ENCODE results near the gene STATH. TPM values are rescaled to one million over a fixed set of nuclear protein-coding genes. Genes with fewer than 3 reads are reported as not detected.

STATH gene
- total RNA-seq, result not detected in 2 replicates
- long read RNA-seq, result 0 reads

- H3K9me3 Mint-ChIP-seq, result no peaks in the 10 kb centered on the region
- no peaks in the 10 kb centered on the region for H3K36me3 Mint-ChIP-seq (ENCODE audit: low read depth)
- no peak for TF ChIP-seq CTCF (conservative IDR thresholded peaks at IDR 0.05)
- H3K27ac Mint-ChIP-seq (ENCODE audit: unreplicated experiment), result no peak within 1 kb of the TSS
- H3K4me1 Mint-ChIP-seq, result no peaks in the 10 kb centered on the region
- no peak for DNase-seq (ENCODE audit: low read depth, low spot score)
- no peaks in the 10 kb centered on the region for H3K27me3 Mint-ChIP-seq (ENCODE audit: low read depth)
- H3K4me3 Mint-ChIP-seq, result no peak within 1 kb of the TSS
Observed at GRCh38 chr4:69995526-69996016, at the start of gene STATH. Gene STATH, plus strand, starts transcription at chr4:69995966. Its CDS starts 2,472 bp downstream, at chr4:69998438.

- TF ChIP-seq CTCF (conservative IDR thresholded peaks at IDR 0.05), result no peak
- Mint-ChIP-seq H3K9me3 (no peaks in the 10 kb centered on the region), H3K4me3 (no peak overlapping the region), H3K27ac (ENCODE audit: unreplicated experiment) (no peak overlapping the region), H3K27me3 (ENCODE audit: low read depth) (no peaks in the 10 kb centered on the region), H3K36me3 (ENCODE audit: low read depth) (no peaks in the 10 kb centered on the region), H3K4me1 (no peaks in the 10 kb centered on the region)
- no peak for DNase-seq (ENCODE audit: low read depth, low spot score)
Observed at GRCh38 chr4:69951602-69952001, 44.2 kb upstream of the STATH start.

- no peaks in the 10 kb centered on the region for H3K9me3 Mint-ChIP-seq
- no peak for TF ChIP-seq CTCF (conservative IDR thresholded peaks at IDR 0.05)
- no peaks in the 10 kb centered on the region for H3K36me3 Mint-ChIP-seq (ENCODE audit: low read depth)
- H3K4me1 Mint-ChIP-seq, result no peaks in the 10 kb centered on the region
- DNase-seq (ENCODE audit: low read depth, low spot score), result no peak
- H3K4me3 Mint-ChIP-seq, result no peak overlapping the region
- no peak overlapping the region for H3K27ac Mint-ChIP-seq (ENCODE audit: unreplicated experiment)
- no peaks in the 10 kb centered on the region for H3K27me3 Mint-ChIP-seq (ENCODE audit: low read depth)
Observed at GRCh38 chr4:69957209-69957608, 38.6 kb upstream of the STATH start.

- H3K4me1 Mint-ChIP-seq, result no peaks in the 10 kb centered on the region
- no peaks in the 10 kb centered on the region for H3K9me3 Mint-ChIP-seq
- TF ChIP-seq CTCF (conservative IDR thresholded peaks at IDR 0.05), result no peak
- H3K27me3 Mint-ChIP-seq (ENCODE audit: low read depth), result no peaks in the 10 kb centered on the region
- DNase-seq (ENCODE audit: low read depth, low spot score), result no peak
- H3K27ac Mint-ChIP-seq (ENCODE audit: unreplicated experiment), result no peak within 1 kb of the TSS
- H3K36me3 Mint-ChIP-seq (ENCODE audit: low read depth), result no peaks in the 10 kb centered on the region
- H3K4me3 Mint-ChIP-seq, result no peak within 1 kb of the TSS
Observed at GRCh38 chr4:69965628-69966027, 30.1 kb upstream of the STATH start, which contains the start of gene CSN2. Gene CSN2, minus strand, starts transcription at chr4:69965728. Its CDS starts 4,733 bp downstream, at chr4:69960995.

- DNase-seq (ENCODE audit: low read depth, low spot score), result no peak
- no peak overlapping the region for H3K27ac Mint-ChIP-seq (ENCODE audit: unreplicated experiment)
- no peak for TF ChIP-seq CTCF (conservative IDR thresholded peaks at IDR 0.05)
- no peaks in the 10 kb centered on the region for H3K36me3 Mint-ChIP-seq (ENCODE audit: low read depth)
- H3K4me3 Mint-ChIP-seq, result no peak overlapping the region
- H3K4me1 Mint-ChIP-seq, result no peaks in the 10 kb centered on the region
- no peaks in the 10 kb centered on the region for H3K9me3 Mint-ChIP-seq
- H3K27me3 Mint-ChIP-seq (ENCODE audit: low read depth), result peaks cover 5% of the 10 kb centered on the region
Observed at GRCh38 chr4:69970071-69970470, 25.7 kb upstream of the STATH start.
